ENCODE data around the gene P2RY6.
"Not testable (repeated sequence)": the region's sequence is repeated elsewhere in the genome, so short reads cannot be mapped to it uniquely, and the experiment has no call there.

P2RY6 gene

DNA sequence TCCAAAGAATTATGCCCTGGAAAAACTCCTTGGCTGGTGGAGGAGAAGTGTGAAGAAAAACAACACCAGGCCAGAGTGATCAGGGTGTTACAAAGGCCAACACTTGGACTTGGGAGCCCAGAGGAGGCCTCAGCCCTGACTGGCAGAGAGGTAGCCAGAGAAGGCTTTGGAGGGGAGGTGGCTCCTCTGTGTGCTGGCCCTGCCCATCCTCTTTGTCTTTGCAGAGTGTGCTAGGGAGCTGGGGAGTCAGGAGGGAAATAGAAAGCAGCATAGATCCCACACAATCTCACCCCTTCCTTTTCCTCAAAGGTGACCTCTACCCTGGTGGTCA is 12.0 kb upstream of the P2RY6 start:
- DNase-seq (ENCODE audit: low read depth in 2 of 2), result no peak

GRCh38 chr11:73262851-73263495 is 9.2 kb upstream of the P2RY6 start:
- DNase-seq (ENCODE audit: low read depth in 2 of 2), result no peak

- DNase-seq (ENCODE audit: low read depth in 2 of 2), result no peak
Observed at GRCh38 chr11:73263640-73264039, 8.5 kb upstream of the P2RY6 start.

GRCh38 chr11:73265278-73265810 is 6.8 kb upstream of the P2RY6 start:
- DNase-seq (ENCODE audit: low read depth in 2 of 2), result no peak

- DNase-seq (ENCODE audit: low read depth in 2 of 2), result no peak
Observed at GRCh38 chr11:73265853-73266645, 6.1 kb upstream of the P2RY6 start.

DNA sequence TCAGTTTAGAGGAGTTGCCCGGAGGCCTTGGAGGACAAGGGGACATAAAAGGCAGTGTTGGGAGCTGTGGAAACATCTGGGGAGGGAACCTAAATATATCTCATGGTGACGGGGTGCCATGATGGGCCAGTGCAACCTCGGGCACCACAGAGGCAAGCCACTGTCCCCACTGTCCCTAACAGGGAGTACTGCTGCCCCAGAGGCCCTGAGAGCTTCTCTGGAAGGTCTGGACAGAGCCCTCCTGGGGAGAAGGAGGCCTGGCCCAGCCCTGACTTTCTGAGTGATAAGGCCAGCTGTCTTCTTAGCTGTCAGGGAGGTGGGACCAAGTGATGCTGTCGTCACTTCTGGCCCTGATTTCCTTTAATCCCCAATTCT is 5.5 kb upstream of the P2RY6 start:
- DNase-seq (ENCODE audit: low read depth in 2 of 2), result no peak

DNA sequence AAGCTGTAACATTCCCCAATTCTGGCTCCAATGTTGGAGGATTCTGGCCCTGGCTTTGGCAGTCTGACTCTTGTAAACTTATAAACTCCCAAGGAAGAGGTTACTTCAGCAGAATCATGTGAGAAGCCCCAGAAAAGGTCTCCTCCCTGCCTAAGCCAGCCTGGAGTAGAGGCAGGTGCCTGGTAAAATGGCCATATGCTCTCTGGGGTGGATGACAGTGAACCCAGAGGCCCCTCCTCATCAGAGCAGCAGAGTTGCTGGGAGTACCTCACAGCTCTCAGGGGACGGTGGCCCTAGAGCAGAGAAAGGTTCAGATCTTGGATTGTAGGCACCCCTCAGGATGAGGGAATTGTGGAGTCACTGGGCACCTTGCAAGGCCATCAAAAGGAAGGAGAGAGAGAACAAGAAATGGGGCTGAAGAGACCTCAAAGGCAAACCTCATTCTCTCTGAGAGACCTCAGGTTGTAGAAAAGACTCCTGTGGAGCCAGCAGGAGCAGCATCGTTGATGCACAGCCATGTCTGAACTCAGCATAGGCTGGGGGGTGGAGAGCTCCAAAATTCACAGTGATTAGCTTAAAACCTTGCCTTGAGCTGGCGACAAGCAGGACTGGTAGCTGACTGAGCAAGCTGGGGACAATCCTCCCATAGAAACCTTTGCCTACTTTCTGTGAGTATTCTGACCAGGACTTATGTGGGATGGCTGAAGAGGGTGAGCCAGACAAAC is 4.9 kb upstream of the P2RY6 start:
- DNase-seq (ENCODE audit: low read depth in 2 of 2), result no peak

DNA sequence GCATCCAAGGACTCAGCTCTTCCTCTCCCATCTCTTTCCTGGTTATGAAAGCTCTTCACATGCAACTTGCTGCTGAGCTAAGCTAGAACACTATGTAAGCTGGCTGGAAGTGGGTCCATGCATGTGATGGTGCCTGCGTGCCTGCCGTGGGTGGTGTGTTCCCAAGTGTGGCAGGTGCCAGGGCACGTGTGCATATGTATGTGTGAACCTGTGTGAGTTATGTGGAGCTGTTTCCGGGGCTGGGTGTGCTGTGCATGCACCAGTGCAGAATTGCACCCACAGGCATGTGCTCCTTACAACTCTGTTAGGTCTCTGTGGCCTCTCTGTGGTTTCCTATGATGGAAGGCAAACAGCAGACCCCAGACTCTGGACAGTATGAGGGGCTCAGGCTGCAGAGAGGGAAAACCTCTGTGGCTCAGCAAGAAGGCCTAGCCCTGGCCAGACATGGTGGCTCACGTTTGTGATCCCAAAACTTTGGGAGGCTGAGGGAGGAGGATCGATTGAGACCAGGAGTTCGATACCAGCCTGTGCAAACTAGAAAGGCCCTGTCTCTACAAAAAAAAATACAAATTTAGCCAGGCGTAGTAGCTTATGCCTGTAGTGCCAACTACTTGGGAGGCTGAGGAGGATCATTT is 4.1 kb upstream of the P2RY6 start:
- no peak for DNase-seq (ENCODE audit: low read depth in 2 of 2)

GRCh38 chr11:73268671-73269271 is 3.4 kb upstream of the P2RY6 start:
- no peak for DNase-seq (ENCODE audit: low read depth in 2 of 2)

DNA sequence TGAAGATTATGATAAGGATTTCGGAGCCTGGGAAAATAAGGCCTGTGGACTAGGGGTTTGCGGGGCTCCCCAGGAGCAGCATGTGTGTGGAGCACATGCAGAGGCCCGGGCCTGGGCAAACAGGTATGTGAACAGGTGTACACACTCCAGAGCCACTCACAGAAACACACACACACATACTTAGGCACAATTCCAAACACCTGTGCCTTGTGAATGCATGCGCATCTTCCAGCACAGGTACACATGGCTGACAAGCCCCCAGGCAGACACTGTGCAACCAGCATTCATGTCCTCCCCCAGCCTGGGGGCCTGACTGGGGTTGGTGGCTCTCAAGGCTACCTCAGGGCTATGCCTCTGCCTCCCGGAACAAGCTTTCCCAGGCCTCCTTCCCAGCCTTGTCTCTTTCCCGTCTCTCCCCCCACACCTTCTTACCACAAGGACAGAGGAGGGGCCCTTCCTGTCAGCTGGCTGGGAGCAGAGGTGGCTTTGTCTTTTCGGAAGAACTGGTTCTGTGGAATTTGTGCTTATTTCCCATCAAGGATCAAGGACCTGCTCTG is 2.6 kb upstream of the P2RY6 start:
- DNase-seq (ENCODE audit: low read depth in 2 of 2), result no peak

DNA sequence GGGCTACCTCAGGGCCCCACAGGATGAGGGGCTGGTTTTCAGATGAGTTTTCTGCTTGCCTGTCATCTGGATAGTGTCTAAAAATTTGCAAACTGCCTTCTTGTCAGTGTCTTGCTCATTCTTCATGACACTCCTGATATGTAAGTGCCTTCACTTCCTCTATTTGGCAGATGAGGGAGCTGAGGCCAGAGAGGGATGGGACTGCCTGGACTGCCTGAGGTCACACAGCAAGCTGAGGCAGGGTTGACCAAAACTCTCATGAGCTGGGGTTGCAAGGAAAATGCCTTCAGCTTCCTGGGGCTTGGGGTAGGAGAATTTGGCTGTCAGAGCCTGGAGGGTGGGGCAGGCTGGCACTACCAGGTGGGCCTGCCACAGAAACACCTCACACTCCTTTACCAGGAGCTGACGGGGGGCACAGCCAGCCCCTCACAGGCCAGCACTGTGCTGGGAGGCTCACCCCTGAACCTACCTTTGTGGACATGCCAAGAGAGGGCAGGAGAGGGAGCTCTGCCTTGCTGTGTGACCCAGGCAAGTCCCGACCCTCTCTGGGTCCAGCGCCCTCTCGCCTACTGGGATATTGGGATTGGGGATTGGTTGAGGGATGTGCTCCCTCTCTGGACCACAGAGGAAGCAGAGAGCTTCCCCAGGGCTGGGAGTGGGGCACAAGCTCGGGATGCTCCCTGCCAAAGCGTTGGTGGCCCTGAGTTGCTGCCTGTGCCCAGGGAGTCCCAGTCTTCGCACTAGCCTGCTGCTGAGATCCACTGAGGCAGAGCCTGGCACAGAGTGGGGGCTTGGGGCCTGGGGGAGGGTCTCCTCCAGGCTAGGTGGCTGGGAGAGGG is 1.9 kb upstream of the P2RY6 start:
- no peak for DNase-seq (ENCODE audit: low read depth in 2 of 2)

- DNase-seq (ENCODE audit: low read depth in 2 of 2), result no peak
Observed at GRCh38 chr11:73270855-73271477, 1.2 kb upstream of the P2RY6 start.

- DNase-seq (ENCODE audit: low read depth in 2 of 2), result not testable (repeated sequence)
Observed at GRCh38 chr11:73271478-73271865, 666 bp upstream of the P2RY6 start.

DNA sequence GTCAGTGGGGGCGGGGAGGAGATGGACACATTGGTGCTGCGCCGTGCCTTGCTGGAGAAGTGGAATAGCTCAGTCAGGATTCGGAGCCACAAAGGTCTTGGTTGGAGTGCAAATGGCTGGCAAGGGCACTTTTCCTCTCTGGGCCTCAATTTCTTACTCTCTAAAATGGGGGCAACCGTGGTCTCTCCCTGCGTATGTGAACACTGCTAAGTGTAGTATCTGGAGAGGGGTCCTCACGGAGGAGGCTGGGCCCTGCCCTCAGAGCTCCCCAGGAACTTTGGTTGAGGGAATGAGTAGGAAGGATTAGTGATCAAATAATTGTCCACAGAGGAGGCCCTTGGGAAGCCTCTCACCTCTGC is 521 bp downstream of the P2RY6 start:
- DNase-seq (ENCODE audit: low read depth in 2 of 2), result no peak

GRCh38 chr11:73273222-73273895 is 1.2 kb downstream of the P2RY6 start:
- no peak for DNase-seq (ENCODE audit: low read depth in 2 of 2)

GRCh38 chr11:73274191-73274590 is 2.1 kb downstream of the P2RY6 start:
- not testable (repeated sequence) for DNase-seq (ENCODE audit: low read depth in 2 of 2)

DNA sequence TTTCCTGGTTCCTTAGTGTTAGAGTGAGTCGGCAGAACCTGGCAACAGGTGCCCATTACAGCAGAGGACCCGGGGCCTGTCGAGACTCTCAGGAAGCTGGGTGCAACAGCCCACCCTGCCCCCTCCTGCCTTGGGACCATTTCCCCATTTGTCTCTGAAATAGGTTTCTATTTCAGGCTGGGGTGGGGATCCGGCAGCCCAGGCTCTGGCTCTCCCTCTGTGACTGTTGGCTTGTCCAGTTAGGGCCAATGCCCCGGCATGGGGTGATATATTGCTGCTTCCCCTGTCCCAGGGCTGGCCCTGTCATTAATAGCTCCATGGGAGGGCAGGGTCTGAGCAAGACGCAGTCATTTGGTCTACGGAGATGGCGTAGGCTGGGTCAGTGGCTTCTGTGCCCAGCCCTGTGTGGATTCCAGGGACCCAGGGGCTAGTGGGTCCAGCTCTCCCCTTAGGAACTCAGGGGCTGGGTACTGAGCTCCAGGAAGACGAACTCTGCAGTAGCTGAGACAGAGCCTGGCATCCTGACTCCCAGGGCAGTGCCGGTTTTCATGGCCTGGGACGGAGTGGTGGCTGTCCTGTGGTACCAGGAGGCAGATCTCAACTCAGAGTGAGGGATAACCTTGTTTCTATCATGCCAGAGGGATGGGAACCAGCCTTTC is 2.7 kb downstream of the P2RY6 start:
- DNase-seq (ENCODE audit: low read depth in 2 of 2), result no peak

DNA sequence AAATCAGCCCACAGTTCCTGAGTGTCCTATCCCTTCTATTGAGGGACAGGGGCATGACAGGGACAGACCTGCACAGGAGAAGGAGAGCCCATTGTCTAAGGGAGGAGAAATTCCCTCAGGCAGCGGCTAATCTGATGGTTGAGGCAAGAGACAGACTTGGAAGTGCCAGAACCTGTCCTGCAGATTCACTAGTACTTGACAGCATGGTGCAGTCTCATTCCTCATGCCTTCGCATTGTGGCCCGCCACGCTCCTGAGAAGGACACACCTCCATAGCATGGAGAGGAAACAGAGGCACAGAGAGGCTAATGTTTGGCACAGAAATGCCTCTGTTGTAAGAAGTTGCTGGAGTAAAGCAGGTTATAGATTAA is 3.2 kb downstream of the P2RY6 start:
- DNase-seq (ENCODE audit: low read depth in 2 of 2), result no peak

DNA sequence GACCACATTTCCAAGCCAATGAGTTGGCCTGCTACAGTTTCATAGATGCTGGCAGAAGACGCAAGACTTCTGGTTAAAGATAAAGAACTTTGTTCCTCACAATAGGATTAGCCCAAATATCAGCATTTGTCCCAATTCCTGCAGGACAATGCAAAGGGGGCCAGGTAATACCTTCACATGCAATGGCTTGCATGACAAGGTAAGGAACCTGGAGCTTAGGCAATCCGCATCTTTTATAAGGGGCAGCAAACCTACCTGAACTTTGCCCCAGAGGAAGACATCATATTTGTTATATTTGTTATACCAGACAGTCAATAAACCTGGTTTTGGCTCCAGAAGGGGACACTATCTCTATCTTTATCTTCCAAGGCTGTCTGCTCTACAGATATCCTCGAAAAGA is 5.3 kb downstream of the P2RY6 start:
- no peak for DNase-seq (ENCODE audit: low read depth in 2 of 2)
